ENCODE data around the gene ZNF529. TPM values are rescaled to one million over a fixed set of nuclear protein-coding genes. Genes with fewer than 3 reads are reported as not detected.

Gene ZNF529
- total and polyA plus RNA-seq, 2 experiments from 2014 or later = 8.7 to 14.6 TPM

- Histone ChIP-seq H3K27me3 (no peaks in the 10 kb centered on the region), H3K79me2 (peaks cover 85% of the 10 kb centered on the region), H3K36me3 (replicated peaks; ENCODE audit: insufficient read depth, low read depth) (peaks cover 6% of the 10 kb centered on the region), H3K9me3 (ENCODE audit: low read depth) (peaks cover 6% of the 10 kb centered on the region), H3K4me1 (ENCODE audit: insufficient read depth) (peaks cover 10% of the 10 kb centered on the region), H2AFZ (peak overlapping the region; percentile 69), H3K4me3 (peak overlapping the region; percentile 70), H3K27ac (peak overlapping the region; percentile 95), H4K20me1 (ENCODE audit: insufficient read depth, poor library complexity, severe bottlenecking) (no peaks in the 10 kb centered on the region), H3K4me2 (peak overlapping the region; percentile 83), H3K9me2 (replicated peaks; ENCODE audit: insufficient read depth) (no peaks in the 10 kb centered on the region)
- no peak for DNase-seq (ENCODE audit: low spot score)
- TF ChIP-seq EZH2phosphoT487 (IDR thresholded peaks at IDR 0.05; ENCODE audit: low read depth, severe bottlenecking, unreplicated experiment) (no peak), CTCF (IDR thresholded peaks at IDR 0.05; ENCODE audit: poor library complexity) (no peak), EZH2 (IDR thresholded peaks at IDR 0.05; ENCODE audit: borderline replicate concordance) (no peak)
- 58% methylated on average over 2 of the region's 2 CpGs for WGBS (ENCODE audit: low lambda C conversion rate, missing lambda C conversion rate)
These were observed 1.6 kb upstream of the ZNF529 start for GRCh38 chr19:36574741-36575140.

DNA sequence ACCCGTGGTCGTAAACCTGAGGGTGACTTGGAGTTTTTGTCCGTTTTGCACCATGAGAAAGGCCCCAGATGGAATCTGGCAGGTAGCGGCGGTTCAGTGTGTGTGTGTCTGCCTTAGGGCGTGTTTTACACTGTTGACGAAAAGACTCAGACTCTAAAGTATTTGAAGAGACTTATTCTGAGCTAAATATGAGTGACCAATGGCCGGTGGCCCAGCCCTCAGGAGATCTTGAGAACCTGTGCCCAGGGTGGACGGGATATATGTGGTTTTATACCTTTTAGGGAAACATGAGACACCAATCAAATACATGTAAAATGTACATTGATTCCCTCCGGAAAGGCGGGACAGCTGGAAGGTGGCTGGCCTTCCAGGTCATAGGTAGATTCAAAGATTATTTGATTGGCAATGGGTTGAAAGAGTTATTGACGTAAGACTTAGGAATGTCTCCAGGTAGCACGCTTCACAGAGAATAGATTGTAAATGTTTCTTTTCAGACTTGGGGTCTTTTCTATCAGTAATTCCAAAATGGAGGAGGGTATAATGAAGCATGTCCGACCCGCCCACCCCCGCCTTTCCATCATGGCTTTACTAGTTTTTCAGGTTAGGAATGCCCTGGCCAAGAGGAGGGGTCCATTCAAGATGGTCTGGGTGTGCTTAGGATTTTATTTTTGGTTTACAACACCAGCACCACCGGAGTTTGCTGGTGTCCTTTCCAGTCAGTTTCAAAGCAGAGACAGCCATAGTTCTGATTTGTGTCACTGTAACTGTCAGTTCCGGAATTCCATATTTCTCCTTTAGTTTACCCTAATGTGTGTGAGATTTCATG lies 1.0 kb upstream of the ZNF529 start:
- Histone ChIP-seq H3K36me3 (replicated peaks; ENCODE audit: insufficient read depth, low read depth) (peaks cover 2% of the 10 kb centered on the region), H3K27me3 (no peaks in the 10 kb centered on the region), H3K9me3 (ENCODE audit: low read depth) (peaks cover 3% of the 10 kb centered on the region), H3K4me1 (ENCODE audit: insufficient read depth) (peaks cover 10% of the 10 kb centered on the region), H3K9me2 (replicated peaks; ENCODE audit: insufficient read depth) (no peaks in the 10 kb centered on the region), H3K79me2 (peaks cover 91% of the 10 kb centered on the region), H4K20me1 (ENCODE audit: insufficient read depth, poor library complexity, severe bottlenecking) (no peaks in the 10 kb centered on the region), H3K4me3 (peak overlapping the region; percentile 70), H2AFZ (peak overlapping the region; percentile 69), H3K4me2 (peak overlapping the region; percentile 83), H3K27ac (peak overlapping the region; percentile 95)
- TF ChIP-seq CTCF (IDR thresholded peaks at IDR 0.05; ENCODE audit: poor library complexity) (no peak), EZH2 (IDR thresholded peaks at IDR 0.05; ENCODE audit: borderline replicate concordance) (no peak), EZH2phosphoT487 (IDR thresholded peaks at IDR 0.05; ENCODE audit: low read depth, severe bottlenecking, unreplicated experiment) (no peak)
- 19% methylated on average over 18 of the region's 18 CpGs for WGBS (ENCODE audit: low lambda C conversion rate, missing lambda C conversion rate)
- peak; percentile 33 for DNase-seq (ENCODE audit: low spot score)

GRCh38 chr19:36572593-36573019 lies 486 bp downstream of the ZNF529 start:
- WGBS (ENCODE audit: low lambda C conversion rate, missing lambda C conversion rate) = 1% methylated on average over 11 of the region's 11 CpGs

GRCh38 chr19:36564391-36564790 lies 8.7 kb downstream of the ZNF529 start:
- no peak overlapping the region for H2AFZ ChIP-seq
- no peaks in the 10 kb centered on the region for H3K9me2 ChIP-seq (replicated peaks; ENCODE audit: insufficient read depth)
- H3K27me3 ChIP-seq = no peaks in the 10 kb centered on the region
- no peak overlapping the region for H3K4me2 ChIP-seq
- H3K36me3 ChIP-seq (replicated peaks; ENCODE audit: insufficient read depth, low read depth) = peaks cover 10% of the 10 kb centered on the region
- WGBS (ENCODE audit: low lambda C conversion rate, missing lambda C conversion rate) = 95% methylated on average over 1 of the region's 1 CpG
- no peaks in the 10 kb centered on the region for H4K20me1 ChIP-seq (ENCODE audit: insufficient read depth, poor library complexity, severe bottlenecking)
- H3K79me2 ChIP-seq = peaks cover 86% of the 10 kb centered on the region
- TF ChIP-seq EZH2 (IDR thresholded peaks at IDR 0.05; ENCODE audit: borderline replicate concordance) = no peak
- TF ChIP-seq CTCF (IDR thresholded peaks at IDR 0.05; ENCODE audit: poor library complexity) = no peak
- no peak for TF ChIP-seq EZH2phosphoT487 (IDR thresholded peaks at IDR 0.05; ENCODE audit: low read depth, severe bottlenecking, unreplicated experiment)
- no peak overlapping the region for H3K27ac ChIP-seq
- H3K4me3 ChIP-seq = no peak overlapping the region
- no peak for DNase-seq (ENCODE audit: low spot score)
- no peaks in the 10 kb centered on the region for H3K4me1 ChIP-seq (ENCODE audit: insufficient read depth)
- H3K9me3 ChIP-seq (ENCODE audit: low read depth) = peaks cover 68% of the 10 kb centered on the region

More at GRCh38 chr19:36572593-36573019, 486 bp downstream of the ZNF529 start:
- Histone ChIP-seq H3K79me2 (peaks cover 93% of the 10 kb centered on the region), H3K4me3 (peak overlapping the region; percentile 70), H3K4me2 (peak overlapping the region; percentile 85), H3K36me3 (replicated peaks; ENCODE audit: insufficient read depth, low read depth) (no peaks in the 10 kb centered on the region), H3K27ac (peak overlapping the region; percentile 95), H4K20me1 (ENCODE audit: insufficient read depth, poor library complexity, severe bottlenecking) (no peaks in the 10 kb centered on the region), H3K9me3 (ENCODE audit: low read depth) (peaks cover 12% of the 10 kb centered on the region), H2AFZ (peak overlapping the region; percentile 70), H3K27me3 (no peaks in the 10 kb centered on the region), H3K4me1 (ENCODE audit: insufficient read depth) (peaks cover 10% of the 10 kb centered on the region), H3K9me2 (replicated peaks; ENCODE audit: insufficient read depth) (no peaks in the 10 kb centered on the region)
- TF ChIP-seq EZH2 (IDR thresholded peaks at IDR 0.05; ENCODE audit: borderline replicate concordance) = no peak
- no peak for DNase-seq (ENCODE audit: low spot score)
